Measurements from ENCODE around the gene RNU7-1. TPM values are rescaled to one million over a fixed set of nuclear protein-coding genes. Genes with fewer than 3 reads are reported as not detected.
A peak's percentile ranks its signal among the peaks of the same experiment; 100 is the strongest.

The RNU7-1 gene
- total RNA-seq, 1 donor, result not detected

DNA sequence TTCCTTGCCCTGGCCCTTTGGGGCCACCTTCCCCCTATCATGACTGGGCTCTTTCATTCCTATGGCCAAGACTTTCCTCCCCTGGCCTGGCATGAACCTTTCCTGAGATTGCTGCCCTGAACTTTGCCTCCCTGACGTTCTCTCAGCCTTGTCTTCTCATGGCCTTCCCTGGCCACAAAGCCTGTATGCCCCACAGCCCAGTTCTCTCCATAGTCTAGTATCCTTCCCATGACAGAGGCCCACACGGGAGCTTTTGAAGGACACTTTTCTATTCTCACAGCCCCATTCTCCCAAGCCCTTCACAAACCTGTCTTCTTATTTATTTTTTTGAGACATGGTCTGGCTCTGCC lies 4.5 kb upstream of the RNU7-1 start:
- DNase-seq (ENCODE audit: insufficient read length, low spot score, missing footprints), result no peak
- no peak overlapping the region for H3K27ac ChIP-seq (ENCODE audit: low read depth, low read length)
- peaks cover 53% of the 10 kb centered on the region for H3K36me3 ChIP-seq (ENCODE audit: insufficient read depth, low read length)
- H3K4me3 ChIP-seq (ENCODE audit: insufficient read depth, low read length), result no peak overlapping the region
- H3K4me1 ChIP-seq (ENCODE audit: insufficient read depth, low read length), result peaks cover 26% of the 10 kb centered on the region
- H3K4me2 ChIP-seq (ENCODE audit: insufficient read depth, low read length), result no peak overlapping the region
- no peaks in the 10 kb centered on the region for H3K27me3 ChIP-seq (ENCODE audit: insufficient read depth, low read length)
- peaks cover 3% of the 10 kb centered on the region for H4K20me1 ChIP-seq (ENCODE audit: insufficient read depth, low read length)
- TF ChIP-seq, protein P1, sequence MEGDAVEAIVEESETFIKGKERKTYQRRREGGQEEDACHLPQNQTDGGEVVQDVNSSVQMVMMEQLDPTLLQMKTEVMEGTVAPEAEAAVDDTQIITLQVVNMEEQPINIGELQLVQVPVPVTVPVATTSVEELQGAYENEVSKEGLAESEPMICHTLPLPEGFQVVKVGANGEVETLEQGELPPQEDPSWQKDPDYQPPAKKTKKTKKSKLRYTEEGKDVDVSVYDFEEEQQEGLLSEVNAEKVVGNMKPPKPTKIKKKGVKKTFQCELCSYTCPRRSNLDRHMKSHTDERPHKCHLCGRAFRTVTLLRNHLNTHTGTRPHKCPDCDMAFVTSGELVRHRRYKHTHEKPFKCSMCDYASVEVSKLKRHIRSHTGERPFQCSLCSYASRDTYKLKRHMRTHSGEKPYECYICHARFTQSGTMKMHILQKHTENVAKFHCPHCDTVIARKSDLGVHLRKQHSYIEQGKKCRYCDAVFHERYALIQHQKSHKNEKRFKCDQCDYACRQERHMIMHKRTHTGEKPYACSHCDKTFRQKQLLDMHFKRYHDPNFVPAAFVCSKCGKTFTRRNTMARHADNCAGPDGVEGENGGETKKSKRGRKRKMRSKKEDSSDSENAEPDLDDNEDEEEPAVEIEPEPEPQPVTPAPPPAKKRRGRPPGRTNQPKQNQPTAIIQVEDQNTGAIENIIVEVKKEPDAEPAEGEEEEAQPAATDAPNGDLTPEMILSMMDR (IDR thresholded peaks at IDR 0.05; ENCODE audit: extremely low read depth, low read depth, low read length), result no peak
- no peaks in the 10 kb centered on the region for H3K9me3 ChIP-seq (ENCODE audit: low read depth, low read length)
- peaks cover 12% of the 10 kb centered on the region for H3K79me2 ChIP-seq (ENCODE audit: insufficient read depth, low read length)
- no peak overlapping the region for H2AFZ ChIP-seq (ENCODE audit: low read length)

DNA sequence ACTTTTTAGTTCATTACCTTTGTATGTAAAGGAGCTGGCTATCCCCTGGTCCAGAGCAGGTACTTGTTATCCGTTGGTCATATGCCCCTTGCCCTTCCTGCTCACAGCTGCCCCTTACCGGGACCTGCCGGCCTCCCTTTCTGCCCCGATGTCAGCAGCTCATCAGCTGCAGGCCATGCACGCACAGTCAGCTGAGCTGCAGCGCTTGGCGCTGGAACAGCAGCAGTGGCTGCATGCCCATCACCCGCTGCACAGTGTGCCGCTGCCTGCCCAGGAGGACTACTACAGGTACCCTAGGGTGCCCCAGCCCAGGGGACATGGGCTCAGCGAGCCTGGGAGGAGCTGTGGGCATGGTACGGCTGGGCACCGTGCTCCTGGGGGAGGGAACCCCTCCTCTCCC lies 2.3 kb upstream of the RNU7-1 start:
- Histone ChIP-seq H3K27ac (ENCODE audit: low read depth, low read length) (peak overlapping the region; percentile 8), H3K27me3 (ENCODE audit: insufficient read depth, low read length) (no peaks in the 10 kb centered on the region), H4K20me1 (ENCODE audit: insufficient read depth, low read length) (no peaks in the 10 kb centered on the region), H2AFZ (ENCODE audit: low read length) (no peak overlapping the region), H3K4me3 (ENCODE audit: insufficient read depth, low read length) (no peak overlapping the region), H3K36me3 (ENCODE audit: insufficient read depth, low read length) (peaks cover 48% of the 10 kb centered on the region), H3K4me1 (ENCODE audit: insufficient read depth, low read length) (peaks cover 26% of the 10 kb centered on the region), H3K4me2 (ENCODE audit: insufficient read depth, low read length) (no peak overlapping the region), H3K79me2 (ENCODE audit: insufficient read depth, low read length) (peaks cover 7% of the 10 kb centered on the region), H3K9me3 (ENCODE audit: low read depth, low read length) (no peaks in the 10 kb centered on the region)
- DNase-seq (ENCODE audit: insufficient read length, low spot score, missing footprints), result no peak
- TF ChIP-seq, protein P1 (IDR thresholded peaks at IDR 0.05; ENCODE audit: extremely low read depth, low read depth, low read length), result no peak

DNA sequence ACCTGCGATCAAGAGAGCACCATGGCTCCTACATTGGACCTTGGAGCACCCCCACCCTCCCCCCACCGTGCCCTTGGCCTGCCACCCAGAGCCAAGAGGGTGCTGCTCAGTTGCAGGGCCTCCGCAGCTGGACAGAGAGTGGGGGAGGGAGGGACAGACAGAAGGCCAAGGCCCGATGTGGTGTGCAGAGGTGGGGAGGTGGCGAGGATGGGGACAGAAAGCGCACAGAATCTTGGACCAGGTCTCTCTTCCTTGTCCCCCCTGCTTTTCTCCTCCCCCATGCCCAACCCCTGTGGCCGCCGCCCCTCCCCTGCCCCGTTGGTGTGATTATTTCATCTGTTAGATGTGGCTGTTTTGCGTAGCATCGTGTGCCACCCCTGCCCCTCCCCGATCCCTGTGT lies 1.8 kb upstream of the RNU7-1 start:
- Histone ChIP-seq H3K4me2 (ENCODE audit: insufficient read depth, low read length) (no peak overlapping the region), H3K4me3 (ENCODE audit: insufficient read depth, low read length) (no peak overlapping the region), H3K4me1 (ENCODE audit: insufficient read depth, low read length) (peaks cover 26% of the 10 kb centered on the region), H3K27ac (ENCODE audit: low read depth, low read length) (peak overlapping the region; percentile 82), H3K36me3 (ENCODE audit: insufficient read depth, low read length) (peaks cover 44% of the 10 kb centered on the region), H3K79me2 (ENCODE audit: insufficient read depth, low read length) (peaks cover 7% of the 10 kb centered on the region), H3K27me3 (ENCODE audit: insufficient read depth, low read length) (no peaks in the 10 kb centered on the region), H2AFZ (ENCODE audit: low read length) (no peak overlapping the region), H3K9me3 (ENCODE audit: low read depth, low read length) (no peaks in the 10 kb centered on the region), H4K20me1 (ENCODE audit: insufficient read depth, low read length) (no peaks in the 10 kb centered on the region)
- DNase-seq (ENCODE audit: insufficient read length, low spot score, missing footprints), result no peak
- TF ChIP-seq, protein P1 (IDR thresholded peaks at IDR 0.05; ENCODE audit: extremely low read depth, low read depth, low read length), result no peak

DNA sequence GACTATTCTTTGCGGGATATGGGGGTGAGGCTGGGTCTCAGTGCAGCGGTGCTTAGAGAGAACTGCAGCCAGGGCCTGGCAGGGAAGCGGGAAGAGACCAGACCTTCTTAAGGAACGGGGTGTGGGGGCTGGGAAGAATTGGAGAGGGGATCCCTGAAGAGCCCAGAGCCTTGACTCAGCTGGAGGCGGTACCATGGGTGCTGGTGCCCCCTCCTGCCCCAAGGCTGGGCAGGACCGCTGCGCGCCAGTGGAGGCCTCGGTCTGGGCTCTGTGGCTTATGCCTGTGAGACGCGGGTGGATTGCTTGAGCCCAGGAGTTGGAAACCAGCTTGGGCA lies 1.3 kb upstream of the RNU7-1 start:
- no peaks in the 10 kb centered on the region for H3K9me3 ChIP-seq (ENCODE audit: low read depth, low read length)
- H3K27ac ChIP-seq (ENCODE audit: low read depth, low read length), result peak overlapping the region; percentile 82
- peak overlapping the region; percentile 95 for H3K4me2 ChIP-seq (ENCODE audit: insufficient read depth, low read length)
- H3K36me3 ChIP-seq (ENCODE audit: insufficient read depth, low read length), result peaks cover 44% of the 10 kb centered on the region
- H3K79me2 ChIP-seq (ENCODE audit: insufficient read depth, low read length), result peaks cover 7% of the 10 kb centered on the region
- no peak for DNase-seq (ENCODE audit: insufficient read length, low spot score, missing footprints)
- H3K4me3 ChIP-seq (ENCODE audit: insufficient read depth, low read length), result no peak overlapping the region
- H4K20me1 ChIP-seq (ENCODE audit: insufficient read depth, low read length), result no peaks in the 10 kb centered on the region
- TF ChIP-seq, protein P1 (IDR thresholded peaks at IDR 0.05; ENCODE audit: extremely low read depth, low read depth, low read length), result no peak
- H2AFZ ChIP-seq (ENCODE audit: low read length), result no peak overlapping the region
- no peaks in the 10 kb centered on the region for H3K27me3 ChIP-seq (ENCODE audit: insufficient read depth, low read length)
- peaks cover 26% of the 10 kb centered on the region for H3K4me1 ChIP-seq (ENCODE audit: insufficient read depth, low read length)

Data from osteoblast (primary cell).